Jurkat, Clone E6-1 (cell line): ENCODE measurements around the gene RASIP1. TPM values are rescaled to one million over a fixed set of nuclear protein-coding genes. Genes with fewer than 3 reads are reported as not detected.
"Not testable (repeated sequence)": the region's sequence is repeated elsewhere in the genome, so short reads cannot be mapped to it uniquely, and the experiment has no call there.

Experiments used
- DNase-seq: peaks from one replicate; pipeline ENCODE4 v3.0.0-alpha.2; 2011; ENCODE audit warnings: low read depth, low spot score
- H3K4me3 ChIP-seq: 2 replicates; pipeline ENCODE4 v1.5.1; 2011; ENCODE audit warnings: mild to moderate bottlenecking, low read length, control low read depth, moderate library complexity
- polyA plus RNA-seq: library from polyadenylated mRNA; unstranded; fragments of >200 nt; gene quantifications from one replicate; pipeline ENCODE4 v1.2.1, GENCODE V29; 2012; ENCODE audit warnings: missing spikeins; ENCODE audit not compliant: insufficient read length, insufficient read depth

RASIP1 gene
- 2.2 TPM for polyA plus RNA-seq

DNA sequence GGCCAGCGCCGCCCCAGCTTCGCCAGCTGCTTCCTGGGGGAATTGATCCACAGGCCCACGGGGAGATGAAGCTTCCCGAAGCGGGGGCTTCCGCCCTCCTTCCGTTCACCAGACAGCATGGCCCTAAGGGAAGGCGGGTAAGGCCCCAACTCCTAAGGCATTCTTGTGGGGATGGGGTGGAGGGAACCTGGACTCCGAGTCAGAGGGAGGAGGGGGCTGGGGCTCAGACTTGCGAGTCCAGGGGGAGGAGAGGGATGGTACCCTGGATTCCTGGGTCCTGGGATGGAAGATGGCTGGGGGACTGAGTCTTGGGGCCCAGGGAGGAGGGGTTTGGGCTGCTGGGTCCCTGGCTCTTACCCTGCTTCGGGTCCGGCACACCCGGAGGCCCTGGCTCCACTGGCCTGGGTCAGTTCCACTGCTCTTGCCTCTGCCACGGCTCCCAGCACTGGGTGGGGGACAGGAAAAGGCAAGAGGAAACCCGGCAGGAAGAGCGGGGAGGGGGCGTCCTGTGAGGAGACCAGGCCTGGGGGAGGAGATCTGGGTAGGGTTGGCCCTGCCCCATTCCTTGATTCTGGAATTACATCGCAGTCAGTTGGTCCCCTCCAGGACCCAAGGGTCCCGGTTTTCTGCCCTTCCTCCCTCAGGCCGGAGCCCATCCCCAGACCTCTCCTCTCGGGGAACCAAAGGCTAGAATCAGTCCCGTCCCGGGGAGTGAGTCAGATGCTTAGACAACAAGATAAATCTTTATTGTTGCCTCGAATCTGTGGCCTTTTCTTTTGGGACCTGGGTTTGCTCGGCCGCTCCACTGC is at the start of gene RASIP1:
Gene RASIP1 (minus strand): TSS at position 447 of the 809 bp plus-strand sequence. CDS start 328 bp downstream, at position 119.
- DNase-seq = no peak
- no peak within 1 kb of the TSS for H3K4me3 ChIP-seq

DNA sequence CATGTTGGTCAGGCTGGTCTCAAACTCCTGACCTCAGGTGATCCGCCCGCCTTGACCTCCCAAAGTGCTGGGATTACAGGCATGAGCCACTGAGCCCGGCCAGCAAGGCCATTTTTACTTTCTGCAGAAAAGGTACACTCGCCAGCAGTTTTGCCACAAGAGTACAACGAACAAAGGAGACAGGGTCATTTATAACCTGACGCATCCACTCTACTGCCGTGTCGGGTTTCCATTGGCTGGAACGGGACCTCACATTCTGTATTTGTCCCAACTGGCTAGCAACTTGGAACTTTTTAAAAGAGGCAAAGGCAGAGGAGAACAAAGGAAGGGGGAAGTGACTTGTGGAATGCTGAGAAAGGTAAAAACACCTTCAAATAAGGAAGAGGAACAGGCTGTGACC is 46.9 kb upstream of the RASIP1 start:
- H3K4me3 ChIP-seq, DNase-seq: not testable (repeated sequence)

GRCh38 chr19:48786422-48786821 is 46.0 kb upstream of the RASIP1 start:
- H3K4me3 ChIP-seq, DNase-seq: not testable (repeated sequence)

GRCh38 chr19:48784527-48784926 is 44.1 kb upstream of the RASIP1 start:
- DNase-seq = peak; percentile 29

DNA sequence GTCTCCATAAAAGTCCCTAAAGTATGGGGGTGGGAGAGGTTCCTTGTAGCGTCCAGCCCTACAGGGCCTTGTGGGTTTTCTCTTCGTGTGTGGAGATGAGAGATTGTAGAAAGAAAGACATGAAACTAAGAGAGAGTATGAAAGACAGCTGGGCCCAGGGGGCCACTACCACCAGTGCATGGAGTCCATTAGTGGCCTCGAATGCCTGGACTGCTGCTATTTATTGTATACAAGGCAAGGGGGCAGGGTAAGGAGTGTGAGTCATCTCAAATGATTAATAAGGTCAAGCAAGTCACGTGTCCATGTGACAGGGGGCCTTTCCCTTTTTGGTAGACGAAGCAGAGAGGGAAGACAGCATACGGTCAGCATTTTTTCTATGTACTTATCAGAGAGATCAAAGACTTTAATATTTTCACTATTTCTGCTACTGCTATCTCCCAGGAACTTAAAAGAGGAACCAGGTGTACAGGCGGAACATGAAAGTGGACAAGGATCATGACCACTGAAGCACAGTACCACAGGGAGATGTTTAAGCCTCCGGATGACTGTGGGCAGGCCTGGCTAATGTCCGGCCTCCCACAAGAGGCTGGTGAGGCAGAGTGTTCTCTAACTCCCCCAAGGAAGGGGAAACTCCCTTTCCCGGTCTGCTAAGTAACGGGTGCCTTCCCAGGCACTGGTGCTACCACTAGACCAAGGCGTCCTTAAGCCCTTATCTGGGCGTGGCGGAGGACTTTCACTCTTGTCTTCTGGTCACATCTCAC is 40.4 kb upstream of the RASIP1 start:
- no peak for DNase-seq
- H3K4me3 ChIP-seq = no peak overlapping the region

More at GRCh38 chr19:48784527-48784926, 44.1 kb upstream of the RASIP1 start:
- no peak overlapping the region for H3K4me3 ChIP-seq

DNA sequence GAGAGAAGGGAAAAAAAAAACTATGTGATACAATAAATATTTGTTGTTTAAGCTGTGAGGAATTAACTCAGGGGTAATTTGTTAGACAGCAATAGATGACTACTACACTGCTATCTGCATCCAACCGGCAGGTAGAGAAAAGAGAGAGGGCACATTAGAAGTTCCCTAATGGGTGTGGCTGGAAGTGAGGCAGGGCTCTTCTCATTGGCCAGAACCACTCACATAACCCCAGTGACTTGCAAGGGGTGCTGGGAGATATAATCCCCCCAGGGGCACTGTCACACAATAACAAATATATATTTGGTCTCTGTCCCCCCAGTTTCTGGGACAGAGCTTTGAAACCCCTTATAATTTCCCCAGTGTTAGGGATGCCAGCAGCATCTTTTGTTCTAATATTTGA is 39.2 kb upstream of the RASIP1 start:
- peak; percentile 19 for DNase-seq
- no peak overlapping the region for H3K4me3 ChIP-seq

DNA sequence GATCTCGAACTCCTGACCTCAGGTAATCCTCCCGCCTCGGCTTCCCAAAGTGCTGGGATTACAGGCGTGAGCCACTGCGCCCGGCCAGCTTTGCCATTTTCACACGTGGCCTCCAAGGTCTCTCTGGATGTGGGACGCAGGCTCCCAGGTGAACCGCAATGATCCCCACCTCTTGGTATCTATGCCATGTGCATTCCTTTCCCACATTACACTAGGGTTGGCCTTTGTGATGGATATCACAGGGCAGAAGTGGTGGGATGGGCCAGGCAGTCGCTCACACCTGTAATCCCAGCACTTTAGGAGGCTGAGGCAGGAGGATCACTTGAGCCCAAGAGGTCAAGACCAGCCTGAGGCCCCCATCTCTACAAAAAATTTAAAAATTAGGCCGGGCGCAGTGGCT is 37.3 kb upstream of the RASIP1 start:
- no peak overlapping the region for H3K4me3 ChIP-seq
- DNase-seq = no peak

- no peak for DNase-seq
- H3K4me3 ChIP-seq = no peak overlapping the region
Observed at GRCh38 chr19:48777139-48777538, 36.7 kb upstream of the RASIP1 start.

- no peak for DNase-seq
Observed at GRCh38 chr19:48772503-48772953, 32.1 kb upstream of the RASIP1 start.

DNA sequence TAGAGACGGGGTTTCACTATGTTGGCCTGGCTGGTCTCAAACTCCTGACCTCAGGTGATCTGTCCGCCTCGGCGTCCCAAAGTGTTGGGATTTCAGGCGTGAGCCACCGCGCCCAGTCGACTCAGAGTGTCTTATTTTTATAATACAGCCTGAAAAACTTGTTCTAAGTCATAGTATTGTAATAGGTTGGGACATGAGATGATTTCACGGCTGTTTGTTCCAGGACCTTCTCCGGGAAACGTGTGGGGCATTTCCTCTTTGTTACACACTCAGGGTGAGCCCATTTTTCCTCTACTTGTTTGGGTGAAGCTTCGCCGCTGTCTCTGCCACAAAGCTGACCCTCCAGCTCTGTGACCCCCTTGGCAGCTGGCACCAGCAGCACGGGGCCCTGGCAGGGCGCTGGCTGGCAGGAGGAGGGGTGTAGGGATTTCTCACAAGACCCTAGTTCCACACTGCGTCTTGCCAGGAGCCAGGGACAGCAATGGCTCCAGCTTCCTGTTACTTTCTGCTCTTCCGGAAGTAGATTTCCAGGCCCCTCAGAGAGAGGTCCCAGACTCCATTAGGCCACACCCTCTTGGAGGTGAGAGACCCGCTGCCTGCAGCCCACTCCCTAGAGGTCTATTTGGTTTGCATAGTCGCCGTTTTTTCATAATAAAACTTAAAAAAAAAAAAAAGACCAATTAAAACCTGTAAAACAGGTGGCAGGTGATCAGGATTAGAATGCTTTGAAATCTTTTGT is 30.5 kb upstream of the RASIP1 start:
- no peak overlapping the region for H3K4me3 ChIP-seq
- no peak for DNase-seq

More at GRCh38 chr19:48772503-48772953, 32.1 kb upstream of the RASIP1 start:
- no peak overlapping the region for H3K4me3 ChIP-seq

GRCh38 chr19:48770266-48770665 is 29.9 kb upstream of the RASIP1 start:
- no peak overlapping the region for H3K4me3 ChIP-seq
- DNase-seq = no peak

GRCh38 chr19:48768994-48769713 is 28.7 kb upstream of the RASIP1 start:
- no peak for DNase-seq

GRCh38 chr19:48768171-48768753 is 27.9 kb upstream of the RASIP1 start:
- DNase-seq, H3K4me3 ChIP-seq: not testable (repeated sequence)

More at GRCh38 chr19:48768994-48769713, 28.7 kb upstream of the RASIP1 start:
- H3K4me3 ChIP-seq = no peak overlapping the region

DNA sequence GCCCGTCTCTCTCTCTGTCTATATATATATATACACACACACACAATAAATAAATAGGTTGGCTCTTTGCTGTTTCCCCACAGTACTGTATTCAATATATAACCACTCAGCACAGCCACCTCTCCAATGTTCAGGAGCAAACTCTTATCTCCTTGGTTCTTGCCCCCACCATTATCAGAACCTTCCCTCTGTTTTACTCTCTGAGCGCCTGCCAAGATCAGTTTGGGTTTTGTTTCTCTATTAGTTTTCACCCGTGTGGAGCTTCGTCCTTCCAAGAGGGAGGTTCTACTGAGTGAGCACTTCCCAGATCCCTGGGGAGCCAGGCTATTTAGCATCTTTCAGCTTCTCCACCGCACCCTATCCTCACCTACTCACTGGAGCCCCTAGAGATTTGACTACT is 25.4 kb upstream of the RASIP1 start:
- not testable (repeated sequence) for DNase-seq, H3K4me3 ChIP-seq

DNA sequence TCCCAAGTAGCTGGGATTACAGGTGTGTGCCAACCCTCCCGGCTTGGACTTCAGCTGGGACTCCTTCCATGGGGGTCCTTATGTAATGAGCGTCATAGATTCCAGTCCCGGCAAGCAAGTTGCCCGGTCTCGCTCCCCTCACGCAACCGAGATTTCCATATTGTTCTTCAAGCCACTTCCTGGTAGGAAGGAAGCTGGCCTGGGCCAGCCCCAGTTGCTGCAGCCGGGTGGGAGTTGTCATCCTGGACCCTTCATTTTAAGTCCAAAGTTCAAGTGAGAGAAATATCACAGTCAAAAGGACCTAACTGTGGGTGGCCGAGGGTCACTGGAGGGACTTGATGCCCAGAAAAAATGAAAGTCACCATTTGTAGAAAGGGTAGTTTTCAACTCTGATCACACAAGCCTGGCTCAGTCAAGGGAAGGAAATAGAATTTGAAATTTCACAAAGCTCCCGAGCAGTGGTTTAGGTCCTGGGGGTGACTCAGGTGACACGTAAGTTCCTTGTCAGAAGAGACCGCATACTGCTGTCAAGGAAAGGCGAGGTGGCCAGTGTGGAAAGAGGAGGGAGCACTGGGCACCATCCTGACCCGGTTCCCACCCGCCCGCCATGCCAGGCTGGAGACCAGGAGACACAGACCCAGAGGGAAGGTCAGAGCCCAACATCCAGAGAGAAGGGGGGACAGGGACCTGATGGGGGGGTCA is 20.2 kb upstream of the RASIP1 start:
- no peak overlapping the region for H3K4me3 ChIP-seq
- no peak for DNase-seq

- no peak for DNase-seq
- H3K4me3 ChIP-seq = no peak overlapping the region
Observed at GRCh38 chr19:48757741-48758144, 17.3 kb upstream of the RASIP1 start.

DNA sequence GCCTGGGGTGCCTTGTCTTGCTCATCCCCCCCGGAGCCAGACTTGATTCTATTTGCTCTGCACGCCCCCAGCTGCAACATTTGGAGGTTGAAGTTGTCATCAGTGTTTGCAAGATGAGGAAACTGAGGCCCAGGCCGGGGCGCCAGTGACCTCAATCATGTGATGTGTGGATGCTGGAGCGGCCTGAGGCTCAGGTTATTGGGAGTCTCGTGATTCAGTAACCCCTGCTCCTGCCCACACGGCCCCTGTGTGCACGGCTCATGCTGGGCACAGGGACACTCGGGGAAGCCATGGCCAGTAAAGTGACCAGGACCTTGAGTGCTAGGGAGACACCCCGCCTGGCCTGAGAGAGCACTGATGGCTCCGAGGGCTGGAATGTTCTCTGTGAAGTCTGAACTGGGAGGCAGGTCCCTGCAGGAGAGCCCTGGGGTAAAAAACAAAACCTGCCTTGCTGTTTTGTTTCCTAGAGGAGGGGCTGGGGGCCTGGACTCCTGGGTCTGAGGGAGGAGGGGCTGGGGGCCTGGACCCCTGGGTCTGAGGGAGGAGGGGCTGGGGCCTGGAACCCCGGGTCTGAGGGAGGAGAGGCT is 16.8 kb upstream of the RASIP1 start:
- H3K4me3 ChIP-seq = no peak overlapping the region
- DNase-seq = no peak
